Activated T-cell treated with anti-CD3 and anti-CD28 coated beads for 48 hours (primary cell): ENCODE measurements around the gene UBA7.
"Not testable (repeated sequence)": the region's sequence is repeated elsewhere in the genome, so short reads cannot be mapped to it uniquely, and the experiment has no call there.

Experiments
- DNase-seq: peaks from one replicate; pipeline ENCODE4 v3.0.0-alpha.2; 2020; ENCODE audit warnings: low read depth

The UBA7 gene

DNA sequence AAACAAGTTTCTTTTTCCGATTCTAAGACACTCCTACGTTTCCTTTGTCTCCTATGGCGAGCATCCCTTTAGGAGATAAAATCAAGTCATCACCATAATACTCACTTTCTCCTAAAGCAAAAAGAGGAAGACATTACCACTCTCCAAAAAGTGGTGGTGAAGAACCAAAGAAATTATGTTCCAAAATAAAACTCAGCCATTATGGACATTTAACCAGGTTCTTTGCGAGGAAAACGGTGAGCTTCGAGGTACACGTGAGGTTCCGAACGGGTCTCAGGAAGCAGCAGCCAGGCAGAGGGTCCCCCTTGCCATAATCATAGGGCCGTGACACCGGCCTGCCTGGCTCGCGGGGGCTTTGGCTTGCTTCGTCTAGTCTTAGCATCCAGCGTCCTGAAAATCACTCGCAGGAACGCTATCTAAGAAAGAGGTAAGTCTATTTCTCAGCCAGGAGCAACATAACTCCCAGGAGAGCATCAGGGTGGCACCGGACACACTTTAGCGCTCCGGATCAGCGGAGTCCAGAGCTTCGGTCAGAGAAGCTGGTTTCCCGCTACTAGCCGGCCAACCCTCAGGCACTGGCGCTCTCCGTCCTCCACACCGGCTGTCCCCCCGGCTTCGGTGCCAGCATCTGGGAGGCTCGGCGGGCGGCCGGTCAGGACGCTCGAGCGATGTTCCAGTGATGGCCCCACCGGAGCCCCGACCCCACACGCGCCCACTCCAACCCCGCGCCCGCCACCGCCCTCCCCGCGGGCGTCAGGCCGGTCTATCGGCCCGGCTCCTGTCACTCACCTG, 28.0 kb downstream of the UBA7 start:
- DNase-seq: peak; percentile 11

DNA sequence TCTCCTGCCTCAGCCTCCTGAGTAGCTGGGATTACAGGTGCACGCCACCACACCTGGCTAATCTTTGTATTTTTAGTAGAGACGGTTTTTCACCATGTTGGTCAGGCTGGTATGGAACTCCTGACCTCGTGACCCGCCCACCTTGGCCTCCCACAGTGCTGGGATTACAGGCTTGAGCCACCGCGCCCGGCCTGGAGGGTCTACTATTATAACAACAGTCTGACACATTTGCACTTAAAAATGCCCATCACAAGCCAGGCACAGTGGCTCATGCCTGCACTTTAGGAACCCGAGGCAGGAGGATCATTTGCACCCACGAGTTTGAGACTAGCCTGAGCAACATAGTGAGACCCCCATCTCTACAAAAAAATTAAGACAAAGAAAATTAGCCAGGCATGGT, 31.5 kb downstream of the UBA7 start:
- DNase-seq: not testable (repeated sequence)

GRCh38 chr3:49781415-49782199, 32.1 kb downstream of the UBA7 start:
- DNase-seq: no peak

- DNase-seq: not testable (repeated sequence)
Measured at GRCh38 chr3:49780975-49781365, 32.8 kb downstream of the UBA7 start.

DNA sequence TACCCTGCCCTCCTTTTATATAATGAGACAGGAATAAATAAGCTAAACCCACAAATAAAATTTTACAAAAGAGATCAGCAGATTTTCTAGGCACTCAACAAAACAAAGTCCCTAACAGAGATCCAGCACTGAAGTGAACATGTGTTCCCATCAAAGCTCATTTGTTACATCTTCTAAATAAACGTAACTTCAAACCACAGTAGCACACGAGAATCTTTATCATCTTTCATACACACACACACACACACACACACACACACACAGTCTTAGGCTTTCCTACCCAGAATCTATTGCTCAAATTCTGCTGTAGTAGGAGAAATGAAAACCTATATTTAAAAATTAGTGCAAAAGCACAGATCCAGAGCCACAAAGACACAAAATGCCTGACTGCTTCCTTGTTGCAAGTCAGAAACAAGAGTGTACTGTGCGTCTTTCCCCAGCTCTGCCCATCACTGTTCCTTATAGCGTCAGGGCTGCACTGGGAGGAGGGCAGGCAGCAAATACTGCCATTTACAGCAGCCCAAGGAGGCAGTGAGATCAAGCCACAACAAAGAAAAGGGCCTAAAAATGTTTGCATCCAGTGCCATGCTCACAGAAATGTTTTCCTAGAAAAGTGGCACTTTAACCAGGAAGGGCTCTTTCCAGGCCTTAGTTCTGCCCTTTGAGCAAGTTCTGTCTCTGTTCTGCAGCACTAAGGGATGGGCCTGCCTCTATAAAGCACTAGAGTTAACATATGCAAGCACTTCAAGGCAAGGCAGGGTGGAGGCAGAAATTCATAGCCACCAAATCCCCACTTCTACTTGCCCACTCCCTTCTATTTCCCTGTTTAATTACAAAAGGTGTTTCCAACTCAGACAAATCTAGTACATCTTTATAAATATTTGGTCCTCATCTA, 33.4 kb downstream of the UBA7 start:
- no peak for DNase-seq

DNA sequence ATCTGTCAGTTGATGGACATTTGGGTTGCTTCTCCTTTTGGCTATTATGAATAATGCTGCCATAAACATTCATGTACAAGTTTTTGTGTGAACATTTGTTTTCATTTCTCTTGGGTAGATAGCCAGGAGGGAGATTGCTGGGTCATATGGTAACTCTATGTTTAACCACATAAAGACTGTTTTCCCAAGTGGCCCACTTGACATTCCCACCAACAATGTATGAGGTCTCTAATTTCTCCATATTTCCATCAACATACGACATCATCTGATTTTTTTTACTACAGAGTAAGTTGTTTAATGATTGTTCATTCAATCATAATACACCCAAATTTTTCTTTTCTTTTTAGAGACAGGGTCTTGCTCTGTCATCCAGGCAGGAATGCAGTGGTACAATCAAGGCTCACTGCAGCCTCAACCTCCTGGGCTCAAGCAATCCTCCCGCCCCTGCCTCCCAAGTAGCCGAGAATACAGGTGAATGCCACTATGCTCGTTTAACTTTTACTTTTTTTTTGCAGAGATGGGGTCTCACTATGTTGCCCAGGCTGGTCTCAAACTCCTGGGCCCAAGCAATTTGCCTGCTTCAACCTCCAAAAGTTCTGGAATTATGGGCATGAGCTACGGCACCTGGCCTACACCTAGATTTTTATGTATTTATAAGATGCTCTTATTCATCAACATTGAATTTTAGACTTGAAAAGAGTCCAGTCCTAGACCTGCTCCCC, 34.2 kb downstream of the UBA7 start:
- DNase-seq: no peak

DNA sequence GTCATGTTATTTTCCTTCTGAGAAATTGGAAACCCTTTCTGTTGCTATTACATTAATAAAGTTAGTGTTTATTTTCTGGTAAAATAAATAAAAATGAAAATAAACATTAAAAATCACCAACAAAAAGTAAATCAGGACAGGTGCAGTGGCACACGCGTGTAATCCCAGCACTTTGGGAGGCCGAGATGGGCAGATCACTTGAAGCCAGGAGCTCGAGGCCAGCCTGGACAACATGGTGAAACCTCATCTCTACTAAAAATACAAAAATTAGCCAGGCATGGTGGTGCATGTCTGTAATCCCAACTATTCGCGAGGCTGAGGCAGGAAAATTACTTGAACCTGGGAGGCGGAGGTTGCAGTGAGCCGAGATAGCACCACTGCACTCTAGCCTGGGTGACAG, 37.7 kb downstream of the UBA7 start:
- not testable (repeated sequence) for DNase-seq

DNA sequence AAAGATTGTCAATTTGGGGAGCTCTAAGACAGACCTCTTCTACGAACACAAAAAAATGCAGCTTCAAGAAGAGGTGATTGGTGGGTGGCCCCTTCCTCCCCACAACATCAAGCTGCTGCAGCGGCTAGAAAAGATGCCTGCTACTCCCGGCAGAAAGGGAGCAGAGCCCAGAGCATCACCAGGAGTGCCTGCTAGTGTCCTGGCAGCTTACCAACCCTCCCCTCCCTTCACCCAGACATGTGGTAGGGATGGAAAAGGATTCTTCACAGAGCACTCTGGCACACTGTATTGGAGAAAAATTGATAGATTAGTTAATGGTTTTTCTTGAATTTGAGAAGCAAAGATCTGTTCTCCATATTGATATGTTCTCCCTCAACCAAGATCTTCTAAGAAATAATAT, 38.2 kb downstream of the UBA7 start:
- no peak for DNase-seq

DNA sequence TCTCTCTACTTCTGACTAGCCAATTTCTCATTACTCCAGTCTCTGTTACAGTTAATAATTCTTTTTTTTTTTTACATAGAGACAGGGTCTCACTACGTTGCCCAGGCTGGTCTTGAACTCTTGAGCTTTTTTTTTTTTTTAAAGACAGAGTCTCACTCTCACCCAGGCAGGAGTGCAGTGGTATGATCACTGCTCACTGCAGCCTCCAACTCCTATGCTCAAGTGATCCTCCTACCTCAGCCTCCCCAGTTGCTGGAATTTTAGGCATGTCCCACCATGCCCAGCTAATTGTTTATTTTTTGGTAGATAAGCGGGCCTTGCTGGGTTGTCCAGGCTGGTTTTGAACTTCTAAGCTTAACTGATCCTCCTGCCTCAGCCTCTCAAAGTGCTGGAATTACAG, 41.0 kb downstream of the UBA7 start:
- DNase-seq: no peak

- no peak for DNase-seq
Measured at GRCh38 chr3:49771340-49771938, 42.3 kb downstream of the UBA7 start.

DNA sequence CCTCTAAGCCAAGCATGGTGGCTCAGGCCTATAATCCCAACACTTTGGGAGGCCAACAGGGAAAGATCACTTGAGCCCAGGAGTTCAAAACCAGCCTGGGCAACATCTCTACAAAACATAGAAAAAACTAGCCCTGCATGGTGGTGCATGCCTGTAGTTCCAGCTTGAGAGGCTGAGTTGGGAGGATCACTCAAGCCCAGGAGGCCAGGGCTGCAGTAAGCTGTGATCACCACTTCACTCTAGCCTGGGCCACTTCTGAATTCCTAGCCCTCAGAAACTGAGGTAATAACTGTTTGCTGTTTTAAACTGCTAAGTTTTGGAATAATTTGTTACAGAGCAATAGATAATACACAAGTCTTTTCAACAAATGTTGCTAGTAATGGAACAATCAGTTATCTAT, 43.8 kb downstream of the UBA7 start:
- DNase-seq: no peak

DNA sequence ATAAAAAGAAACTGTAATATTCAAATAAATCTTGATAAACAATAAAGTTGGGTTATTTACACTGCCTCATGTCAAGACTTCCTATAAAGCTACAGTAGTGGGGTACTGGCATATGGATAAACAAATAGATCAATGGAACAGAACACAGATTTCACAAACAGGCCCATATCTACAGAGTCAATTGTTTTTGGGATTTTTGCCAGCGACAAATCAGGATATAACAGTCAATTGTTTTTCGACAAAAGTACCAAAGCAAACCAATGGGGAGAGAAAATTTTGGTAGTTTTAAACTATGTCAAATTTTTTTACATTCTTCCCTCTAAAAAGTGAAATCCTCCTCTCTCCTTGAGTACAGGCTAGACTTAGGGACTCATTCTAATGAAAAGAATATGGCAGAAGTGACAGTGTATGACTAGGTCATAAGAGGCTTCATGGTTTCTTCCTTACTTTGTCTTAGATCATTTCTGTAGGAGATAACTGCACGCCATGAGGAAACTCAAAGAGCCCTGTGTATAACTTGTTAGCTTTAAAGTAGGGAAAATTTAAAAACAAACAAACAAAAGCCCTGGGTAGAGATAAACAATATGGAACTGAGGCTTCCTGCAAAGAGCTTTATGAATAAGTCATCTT, 44.4 kb downstream of the UBA7 start:
- DNase-seq: no peak

DNA sequence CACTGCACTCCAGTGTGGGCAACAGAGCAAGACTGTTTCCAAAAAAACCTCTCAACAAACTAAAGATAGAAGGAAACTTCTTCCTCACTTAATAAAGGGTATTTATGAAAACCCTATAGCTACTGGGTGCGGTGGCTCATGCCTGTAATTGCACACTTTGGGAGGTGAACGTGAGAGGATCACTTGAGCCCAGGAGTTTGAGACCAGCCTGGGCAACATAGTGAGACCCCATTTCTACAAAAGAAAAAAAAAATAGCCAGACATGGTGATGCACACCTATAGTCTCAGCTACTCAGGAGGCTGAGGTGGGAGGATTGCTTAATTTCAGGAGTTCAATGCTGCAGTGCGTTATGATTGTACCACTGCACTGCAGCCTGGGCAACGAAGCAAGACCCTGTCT, 49.8 kb downstream of the UBA7 start:
- DNase-seq: no peak

GRCh38 chr3:49761661-49762060, 52.1 kb downstream of the UBA7 start:
- DNase-seq: no peak

- no peak for DNase-seq
Measured at GRCh38 chr3:49759226-49759625, 54.5 kb downstream of the UBA7 start.

DNA sequence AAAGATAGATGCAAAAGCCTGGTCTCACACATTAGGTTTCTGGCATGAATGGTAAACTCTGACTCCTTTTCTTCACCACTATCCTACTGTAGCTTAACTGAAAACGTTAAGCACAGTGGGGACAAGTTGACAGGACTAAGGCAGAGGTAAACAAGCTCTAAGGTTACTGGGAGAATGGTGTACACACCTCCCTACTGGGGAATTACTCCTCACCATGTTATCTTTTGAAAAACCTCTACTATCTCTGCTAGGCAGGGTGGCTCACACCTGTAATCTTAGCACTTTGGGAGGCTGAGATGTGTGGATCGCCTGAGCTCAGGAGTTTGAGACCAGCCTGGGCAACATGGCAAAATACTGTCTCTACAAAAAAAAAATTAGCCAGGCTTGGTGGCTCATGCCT, 56.6 kb downstream of the UBA7 start:
- no peak for DNase-seq

- DNase-seq: no peak
Measured at GRCh38 chr3:49756036-49756435, 57.7 kb downstream of the UBA7 start.
